SK-N-SH (cell line): Measurements from ENCODE around the gene SLCO3A1. TPM values are rescaled to one million over a fixed set of nuclear protein-coding genes. Genes with fewer than 3 reads are reported as not detected.

Source experiments
- CTCF ChIA-PET: fragments of 300-600, 350-600 bp; formaldehyde crosslinking; extraction: SDS; loops from one replicate; lab custom pipeline; 2021; lab: Yijun Ruan, JAX
- POLR2A ChIA-PET: fragments of 350-600 bp; sonication (Branson Sonifier 250); formaldehyde crosslinking; extraction: SDS; loops from one replicate; lab custom pipeline; 2020; ENCODE audit warnings: antibody characterized with exemption, inconsistent platforms; lab: Yijun Ruan, JAX
- DNase-seq: peaks from one replicate; pipeline ENCODE4 v3.0.0; 2012
- H2AFZ ChIP-seq: fragments of 200-600 bp; sonication (generic); 2 replicates; pipeline ENCODE4 v1.8.1; 2016; ENCODE audit warnings: antibody characterized with exemption, mild to moderate bottlenecking, low read depth
- H3F3A ChIP-seq: fragments of 200-600 bp; sonication (generic); replicated peaks from 2 replicates; pipeline ENCODE3; 2016; ENCODE audit warnings: antibody characterized with exemption, mild to moderate bottlenecking; ENCODE audit not compliant: insufficient read depth
- H3K27ac ChIP-seq, 2 experiments: fragments of 200-500 bp in 1 of 2; fragments of 200-600 bp in 1 of 2; sonication (Bioruptor generic) in 1 of 2; sonication (generic), shearing (Covaris generic) in 1 of 2; 2 replicates each; pipeline versions ENCODE4 v1.5.1 to v1.6.1; 2014 to 2016; ENCODE audit warnings: low read depth in 2 of 2, inconsistent platforms in 1 of 2, low read length in 1 of 2, mild to moderate bottlenecking in 1 of 2, mixed read lengths in 1 of 2
- H3K27me3 ChIP-seq: fragments of 200-600 bp; sonication (generic), shearing (Covaris generic); 2 replicates; pipeline ENCODE4 v1.6.1; 2016; ENCODE audit warnings: mixed run types; ENCODE audit not compliant: insufficient read depth
- H3K36me3 ChIP-seq, 2 experiments: fragments of 200-500 bp in 1 of 2; fragments of 200-600 bp in 1 of 2; sonication (Bioruptor generic) in 1 of 2; sonication (generic) in 1 of 2; replicated peaks in 1 of 2; 2 replicates each; pipeline versions ENCODE3 to v1.5.1; 2014 to 2016; ENCODE audit warnings: low read length in 1 of 2, mild to moderate bottlenecking in 1 of 2; ENCODE audit not compliant: insufficient read depth in 2 of 2, control insufficient read depth in 1 of 2
- H3K4me1 ChIP-seq, 2 experiments: fragments of 200-500 bp in 1 of 2; fragments of 200-600 bp in 1 of 2; sonication (Bioruptor generic) in 1 of 2; sonication (generic), shearing (Covaris generic) in 1 of 2; 2 replicates each; pipeline versions ENCODE4 v1.5.1 to v1.6.1; 2014 to 2016; ENCODE audit warnings: low read depth in 1 of 2, low read length in 1 of 2, mixed run types in 1 of 2; ENCODE audit not compliant: insufficient read depth in 2 of 2, control insufficient read depth in 1 of 2
- H3K4me2 ChIP-seq: fragments of 200-600 bp; sonication (generic), shearing (Covaris generic); 2 replicates; pipeline ENCODE4 v1.6.1; 2017; ENCODE audit warnings: mixed run types
- H3K4me3 ChIP-seq, 2 experiments: fragments of 200-500 bp in 1 of 2; fragments of 200-600 bp in 1 of 2; sonication (Bioruptor generic) in 1 of 2; sonication (generic), shearing (Covaris generic) in 1 of 2; 2 replicates each; pipeline versions ENCODE4 v1.5.1 to v1.8.1; 2014 to 2016; ENCODE audit warnings: low read depth in 2 of 2, inconsistent platforms in 1 of 2, low read length in 1 of 2, mild to moderate bottlenecking in 1 of 2, mixed read lengths in 1 of 2, moderate library complexity in 1 of 2
- H3K79me2 ChIP-seq: fragments of 200-600 bp; sonication (generic); 2 replicates; pipeline ENCODE4 v1.8.1; 2017; ENCODE audit warnings: mild to moderate bottlenecking; ENCODE audit not compliant: insufficient read depth
- H3K9ac ChIP-seq: fragments of 200-600 bp; sonication (generic); 2 replicates; pipeline ENCODE4 v1.6.1; 2017; ENCODE audit warnings: mixed run types
- H3K9me2 ChIP-seq: fragments of 200-600 bp; sonication (generic); 2 replicates; pipeline ENCODE4 v1.6.1; 2017; ENCODE audit warnings: mixed run types
- H3K9me3 ChIP-seq: fragments of 200-600 bp; sonication (generic); 2 replicates; pipeline ENCODE4 v1.6.1; 2017; ENCODE audit warnings: mixed run types, mild to moderate bottlenecking, moderate library complexity
- H4K20me1 ChIP-seq: fragments of 200-600 bp; sonication (generic); 2 replicates; pipeline ENCODE4 v1.6.1; 2017; ENCODE audit warnings: mild to moderate bottlenecking, mixed run types; ENCODE audit not compliant: insufficient read depth
- CHD2 ChIP-seq: fragments of 150-350 bp; IDR thresholded peaks from 2 replicates; pipeline ENCODE4 v1.6.1; 2018; ENCODE audit warnings: low read length; ENCODE audit not compliant: partially characterized antibody
- ELF1 ChIP-seq: IDR thresholded peaks from 2 replicates; pipeline ENCODE4 v1.4.0; 2012
- EZH2phosphoT487 ChIP-seq: fragments of 200-600 bp; sonication (generic); IDR thresholded peaks from 2 replicates; pipeline ENCODE4 v1.6.1; 2017; ENCODE audit warnings: low read depth, mixed run types, mild to moderate bottlenecking, antibody characterized with exemption, moderate library complexity, borderline replicate concordance
- FOSL2 ChIP-seq: IDR thresholded peaks from 2 replicates; pipeline ENCODE4 v1.4.0; 2012; ENCODE audit warnings: low read depth, mild to moderate bottlenecking, moderate library complexity, borderline replicate concordance
- FOXM1 ChIP-seq: IDR thresholded peaks from 2 replicates; pipeline ENCODE4 v1.4.0; 2012; ENCODE audit warnings: low read depth, mild to moderate bottlenecking
- MXI1 ChIP-seq: IDR thresholded peaks from 2 replicates; pipeline ENCODE4 v1.6.1; 2012; ENCODE audit warnings: mild to moderate bottlenecking, low read depth, low read length, improper control_type of control experiment
- NFIC ChIP-seq: IDR thresholded peaks from 2 replicates; pipeline ENCODE4 v1.4.0; 2012; ENCODE audit warnings: borderline replicate concordance
- RAD21 ChIP-seq: IDR thresholded peaks from 2 replicates; pipeline ENCODE4 v1.6.1; 2012; ENCODE audit warnings: mild to moderate bottlenecking, low read length
- RFX5 ChIP-seq: IDR thresholded peaks from 2 replicates; pipeline ENCODE4 v1.6.1; 2012; ENCODE audit warnings: mild to moderate bottlenecking, improper control_type of control experiment, low read length
- TAF1 ChIP-seq: IDR thresholded peaks from 2 replicates; pipeline ENCODE4 v1.6.1; 2012; ENCODE audit warnings: low read depth, mild to moderate bottlenecking, low read length, moderate library complexity, borderline replicate concordance
- WGBS: methylation state at CpG from one replicate; pipeline ENCODE4 v1.1.6; 2017; ENCODE audit warnings: low lambda C conversion rate; 5-methylcytosine and 5-hydroxymethylcytosine counted together
- polyA plus RNA-seq, 3 experiments: library from polyadenylated mRNA; depleted of rRNA; stranded (reverse); fragments of >200 nt; gene quantifications; 2 replicates each; pipeline ENCODE4 v1.2.3, GENCODE V29; 2012
- TF ChIP-seq, protein P1 (sequence below): IDR thresholded peaks from 2 replicates; pipeline ENCODE4; 2012
- TF ChIP-seq, protein P2 (sequence below): IDR thresholded peaks from 2 replicates; pipeline ENCODE4 v1.4.0; 2012; ENCODE audit warnings: low read depth, borderline replicate concordance
- TF ChIP-seq, protein P3 (sequence below): IDR thresholded peaks from 2 replicates; pipeline ENCODE4 v1.4.0; 2012; ENCODE audit warnings: low read depth, borderline replicate concordance
- TF ChIP-seq, protein P4 (sequence below): fragments of 200-600 bp; sonication (generic); IDR thresholded peaks from 2 replicates; pipeline ENCODE4 v1.6.1; 2017; ENCODE audit warnings: antibody characterized with exemption, mild to moderate bottlenecking, moderate library complexity

Gene SLCO3A1
- polyA plus RNA-seq, 1 of the 3 experiments (the other 2 are of a cell fraction): 19.7 TPM

DNA sequence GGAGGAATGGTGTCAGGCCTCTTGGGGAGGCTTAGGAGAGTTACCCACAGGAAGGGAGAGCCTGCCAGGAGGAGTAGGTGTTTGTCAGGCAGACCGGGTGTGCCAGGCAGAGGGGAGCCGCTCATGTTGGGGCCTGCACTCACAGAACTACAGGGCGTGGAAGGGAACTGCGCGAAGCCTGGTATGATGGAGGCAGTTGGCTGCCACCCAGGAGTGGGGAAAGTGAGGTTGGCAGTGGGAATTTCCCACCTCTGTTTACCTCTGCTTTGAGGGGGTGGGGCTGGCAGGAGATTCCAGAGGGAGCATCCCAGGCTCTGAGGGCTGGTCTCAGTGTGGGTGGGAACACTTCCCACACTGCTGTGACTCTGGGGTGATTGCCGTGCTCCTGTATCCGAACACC lies 99.9 kb downstream of the SLCO3A1 start:
- Histone ChIP-seq H3K9me2 (no peaks in the 10 kb centered on the region), H4K20me1 (no peaks in the 10 kb centered on the region), H3K9me3 (no peaks in the 10 kb centered on the region), H3F3A (peaks cover 4% of the 10 kb centered on the region), H3K36me3 (no peaks in the 10 kb centered on the region), H3K9ac (no peak overlapping the region), H2AFZ (no peak overlapping the region), H3K4me3 (no peak overlapping the region), H3K4me1 (peaks cover 5 to 15% of the 10 kb centered on the region in 2 experiments; a peak in 3 of 4 replicates), H3K27me3 (no peaks in the 10 kb centered on the region), H3K4me2 (no peak overlapping the region), H3K27ac (no peak overlapping the region), H3K79me2 (peaks cover 19% of the 10 kb centered on the region; the same call in 1 of the 2 replicates)
- TF ChIP-seq EZH2phosphoT487 (no peak), CHD2 (no peak), FOXM1 (no peak), RFX5 (no peak), RAD21 (no peak), ELF1 (no peak), NFIC (no peak), TAF1 (no peak)
- TF ChIP-seq, protein P1, sequence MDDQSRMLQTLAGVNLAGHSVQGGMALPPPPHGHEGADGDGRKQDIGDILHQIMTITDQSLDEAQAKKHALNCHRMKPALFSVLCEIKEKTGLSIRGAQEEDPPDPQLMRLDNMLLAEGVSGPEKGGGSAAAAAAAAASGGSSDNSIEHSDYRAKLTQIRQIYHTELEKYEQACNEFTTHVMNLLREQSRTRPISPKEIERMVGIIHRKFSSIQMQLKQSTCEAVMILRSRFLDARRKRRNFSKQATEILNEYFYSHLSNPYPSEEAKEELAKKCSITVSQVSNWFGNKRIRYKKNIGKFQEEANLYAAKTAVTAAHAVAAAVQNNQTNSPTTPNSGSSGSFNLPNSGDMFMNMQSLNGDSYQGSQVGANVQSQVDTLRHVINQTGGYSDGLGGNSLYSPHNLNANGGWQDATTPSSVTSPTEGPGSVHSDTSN: no peak
- POLR2A ChIA-PET: no interaction called here
- 83% methylated on average over 4 of the region's 7 CpGs for WGBS
- no peak for DNase-seq
- CTCF ChIA-PET: no interaction called here

DNA sequence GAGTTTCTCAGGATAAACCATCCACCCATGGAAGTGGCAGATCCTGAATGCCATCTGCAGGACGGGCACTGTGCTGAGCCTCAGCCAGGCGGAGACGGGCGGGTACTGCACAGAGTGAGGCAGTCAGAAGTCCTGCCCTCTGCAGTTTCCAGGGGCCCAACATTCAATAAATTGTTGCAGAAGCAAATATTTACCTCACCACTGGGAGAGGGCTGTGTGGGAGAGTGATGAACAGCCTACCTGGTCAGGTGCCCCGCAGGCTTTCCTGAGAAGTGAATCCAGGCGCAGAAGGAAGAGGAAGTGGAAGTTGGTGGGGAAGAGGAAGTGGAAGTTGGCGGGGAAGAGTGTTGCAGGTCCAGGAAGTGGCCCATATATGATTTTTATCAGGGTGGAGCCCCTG lies 100.8 kb downstream of the SLCO3A1 start:
- Histone ChIP-seq H3K9me2 (no peaks in the 10 kb centered on the region), H3K4me1 (peaks cover 0 to 12% of the 10 kb centered on the region in 2 experiments; a peak in 2 of 4 replicates), H3K36me3 (no peaks in the 10 kb centered on the region), H3K9ac (no peak overlapping the region)
- TF ChIP-seq, protein P2, sequence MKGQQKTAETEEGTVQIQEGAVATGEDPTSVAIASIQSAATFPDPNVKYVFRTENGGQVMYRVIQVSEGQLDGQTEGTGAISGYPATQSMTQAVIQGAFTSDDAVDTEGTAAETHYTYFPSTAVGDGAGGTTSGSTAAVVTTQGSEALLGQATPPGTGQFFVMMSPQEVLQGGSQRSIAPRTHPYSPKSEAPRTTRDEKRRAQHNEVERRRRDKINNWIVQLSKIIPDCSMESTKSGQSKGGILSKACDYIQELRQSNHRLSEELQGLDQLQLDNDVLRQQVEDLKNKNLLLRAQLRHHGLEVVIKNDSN: no peak
- TF ChIP-seq FOSL2 (no peak), MXI1 (no peak), EZH2phosphoT487 (no peak), RFX5 (no peak)
- TF ChIP-seq, protein P3, sequence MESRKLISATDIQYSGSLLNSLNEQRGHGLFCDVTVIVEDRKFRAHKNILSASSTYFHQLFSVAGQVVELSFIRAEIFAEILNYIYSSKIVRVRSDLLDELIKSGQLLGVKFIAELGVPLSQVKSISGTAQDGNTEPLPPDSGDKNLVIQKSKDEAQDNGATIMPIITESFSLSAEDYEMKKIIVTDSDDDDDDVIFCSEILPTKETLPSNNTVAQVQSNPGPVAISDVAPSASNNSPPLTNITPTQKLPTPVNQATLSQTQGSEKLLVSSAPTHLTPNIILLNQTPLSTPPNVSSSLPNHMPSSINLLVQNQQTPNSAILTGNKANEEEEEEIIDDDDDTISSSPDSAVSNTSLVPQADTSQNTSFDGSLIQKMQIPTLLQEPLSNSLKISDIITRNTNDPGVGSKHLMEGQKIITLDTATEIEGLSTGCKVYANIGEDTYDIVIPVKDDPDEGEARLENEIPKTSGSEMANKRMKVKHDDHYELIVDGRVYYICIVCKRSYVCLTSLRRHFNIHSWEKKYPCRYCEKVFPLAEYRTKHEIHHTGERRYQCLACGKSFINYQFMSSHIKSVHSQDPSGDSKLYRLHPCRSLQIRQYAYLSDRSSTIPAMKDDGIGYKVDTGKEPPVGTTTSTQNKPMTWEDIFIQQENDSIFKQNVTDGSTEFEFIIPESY: no peak
- TF ChIP-seq, protein P4, sequence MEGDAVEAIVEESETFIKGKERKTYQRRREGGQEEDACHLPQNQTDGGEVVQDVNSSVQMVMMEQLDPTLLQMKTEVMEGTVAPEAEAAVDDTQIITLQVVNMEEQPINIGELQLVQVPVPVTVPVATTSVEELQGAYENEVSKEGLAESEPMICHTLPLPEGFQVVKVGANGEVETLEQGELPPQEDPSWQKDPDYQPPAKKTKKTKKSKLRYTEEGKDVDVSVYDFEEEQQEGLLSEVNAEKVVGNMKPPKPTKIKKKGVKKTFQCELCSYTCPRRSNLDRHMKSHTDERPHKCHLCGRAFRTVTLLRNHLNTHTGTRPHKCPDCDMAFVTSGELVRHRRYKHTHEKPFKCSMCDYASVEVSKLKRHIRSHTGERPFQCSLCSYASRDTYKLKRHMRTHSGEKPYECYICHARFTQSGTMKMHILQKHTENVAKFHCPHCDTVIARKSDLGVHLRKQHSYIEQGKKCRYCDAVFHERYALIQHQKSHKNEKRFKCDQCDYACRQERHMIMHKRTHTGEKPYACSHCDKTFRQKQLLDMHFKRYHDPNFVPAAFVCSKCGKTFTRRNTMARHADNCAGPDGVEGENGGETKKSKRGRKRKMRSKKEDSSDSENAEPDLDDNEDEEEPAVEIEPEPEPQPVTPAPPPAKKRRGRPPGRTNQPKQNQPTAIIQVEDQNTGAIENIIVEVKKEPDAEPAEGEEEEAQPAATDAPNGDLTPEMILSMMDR: no peak
- TF ChIP-seq, all 33 proteins: peak for 0
- Histone ChIP-seq H4K20me1 (no peaks in the 10 kb centered on the region), H3K79me2 (peaks cover 14% of the 10 kb centered on the region; the same call in 1 of the 2 replicates), H3K27ac (no peak overlapping the region), H3K4me2 (no peak overlapping the region), H3F3A (no peaks in the 10 kb centered on the region), H3K4me3 (no peak overlapping the region), H3K9me3 (no peaks in the 10 kb centered on the region), H3K27me3 (no peaks in the 10 kb centered on the region), H2AFZ (no peak overlapping the region)
- DNase-seq: no peak
- 96% methylated on average over 7 of the region's 7 CpGs for WGBS
- ChIA-PET CTCF (no interaction called here), POLR2A (no interaction called here)
